HepG2 (cell line): Measurements from ENCODE around the gene EEPD1. TPM values are rescaled to one million over a fixed set of nuclear protein-coding genes. Genes with fewer than 3 reads are reported as not detected.

ENCODE experiments used
- AKAP8 ChIP-seq: sonication (generic); formaldehyde crosslinking; IDR thresholded peaks from 2 replicates; pipeline ENCODE4 v1.5.1; 2020; ENCODE audit warnings: mild to moderate bottlenecking, missing genetic modification reagents
- CERS6 ChIP-seq: sonication (generic); formaldehyde crosslinking; IDR thresholded peaks from 2 replicates; pipeline ENCODE4 v1.5.0; 2020; ENCODE audit warnings: missing genetic modification reagents
- ELF3 ChIP-seq: IDR thresholded peaks from 2 replicates; pipeline ENCODE4 v1.6.1; 2016; ENCODE audit warnings: missing genetic modification reagents, missing compliant biosample characterization
- EP300 ChIP-seq, 3 experiments: sonication (generic) in 1 of 3; formaldehyde crosslinking in 1 of 3; IDR thresholded peaks; 2 replicates each; pipeline versions ENCODE4 v1.5.1 to v1.6.1; 2011 to 2020; ENCODE audit warnings: low read depth in 2 of 3, low read length in 2 of 3, borderline replicate concordance in 1 of 3, improper control_type of control experiment in 1 of 3, mild to moderate bottlenecking in 1 of 3, missing genetic modification reagents in 1 of 3, moderate library complexity in 1 of 3
- ETV5 ChIP-seq: IDR thresholded peaks from 2 replicates; pipeline ENCODE4 v1.6.1; 2018; ENCODE audit warnings: missing biosample characterization, missing genetic modification reagents, inconsistent platforms, borderline replicate concordance
- HIC2 ChIP-seq: sonication (generic); formaldehyde crosslinking; IDR thresholded peaks from 2 replicates; pipeline ENCODE4 v1.9.0; 2022; ENCODE audit warnings: low read depth, missing genetic modification reagents
- KAT7 ChIP-seq: IDR thresholded peaks from 2 replicates; pipeline ENCODE4 v1.6.1; 2018; ENCODE audit warnings: borderline replicate concordance, missing compliant biosample characterization
- KLF16 ChIP-seq, 2 experiments: sonication (generic) in 1 of 2; formaldehyde crosslinking in 1 of 2; IDR thresholded peaks; 2 replicates each; pipeline versions ENCODE4 v1.6.1 to v1.8.0; 2016 to 2023; ENCODE audit warnings: missing genetic modification reagents in 2 of 2, missing compliant biosample characterization in 1 of 2
- KMT2A ChIP-seq: sonication (generic); formaldehyde crosslinking; IDR thresholded peaks from 2 replicates; pipeline ENCODE4 v1.4.0; 2020; ENCODE audit warnings: missing genetic modification reagents
- NR2C2 ChIP-seq: sonication (generic); formaldehyde crosslinking; IDR thresholded peaks from 2 replicates; pipeline ENCODE4 v1.4.0; 2020; ENCODE audit warnings: missing genetic modification reagents, mild to moderate bottlenecking, moderate library complexity, borderline replicate concordance
- PITX1 ChIP-seq: sonication (generic); formaldehyde crosslinking; IDR thresholded peaks from 2 replicates; pipeline ENCODE4 v1.5.1; 2020; ENCODE audit warnings: mild to moderate bottlenecking, missing genetic modification reagents
- THRA ChIP-seq: sonication (generic); formaldehyde crosslinking; IDR thresholded peaks from 2 replicates; pipeline ENCODE4 v1.4.0; 2020; ENCODE audit warnings: missing genetic modification reagents, borderline replicate concordance
- TSC22D2 ChIP-seq: sonication (generic); formaldehyde crosslinking; IDR thresholded peaks from 2 replicates; pipeline ENCODE4 v1.5.1; 2020; ENCODE audit warnings: missing genetic modification reagents, mild to moderate bottlenecking, borderline replicate concordance
- ZBTB3 ChIP-seq: sonication (generic); formaldehyde crosslinking; IDR thresholded peaks from 2 replicates; pipeline ENCODE4 v1.4.0; 2020; ENCODE audit warnings: low read depth, mild to moderate bottlenecking, moderate library complexity, missing genetic modification reagents, borderline replicate concordance
- ZBTB34 ChIP-seq: sonication (generic); formaldehyde crosslinking; IDR thresholded peaks from 2 replicates; pipeline ENCODE4 v1.8.0; 2022; ENCODE audit warnings: mild to moderate bottlenecking, missing genetic modification reagents
- ZNF546 ChIP-seq: sonication (generic); formaldehyde crosslinking; conservative IDR thresholded peaks from 2 replicates; pipeline ENCODE4 v1.8.1; 2023; ENCODE audit warnings: mild to moderate bottlenecking, missing genetic modification reagents
- ZNF549 ChIP-seq: sonication (generic); formaldehyde crosslinking; IDR thresholded peaks from 2 replicates; pipeline ENCODE4 v1.5.0; 2020; ENCODE audit warnings: missing genetic modification reagents
- ZNF567 ChIP-seq: sonication (generic); formaldehyde crosslinking; IDR thresholded peaks from 2 replicates; pipeline ENCODE4 v1.8.1; 2023; ENCODE audit warnings: mild to moderate bottlenecking, missing genetic modification reagents, borderline replicate concordance
- ZNF577 ChIP-seq: sonication (generic); formaldehyde crosslinking; IDR thresholded peaks from 2 replicates; pipeline ENCODE4 v1.4.0; 2020; ENCODE audit warnings: mild to moderate bottlenecking, low read depth, missing genetic modification reagents, borderline replicate concordance
- ZNF670 ChIP-seq: sonication (generic); formaldehyde crosslinking; IDR thresholded peaks from 2 replicates; pipeline ENCODE4 v1.8.0; 2022; ENCODE audit warnings: mild to moderate bottlenecking, missing genetic modification reagents, borderline replicate concordance
- ZNF792 ChIP-seq: IDR thresholded peaks from 2 replicates; pipeline ENCODE4 v1.6.1; 2016
- polyA plus RNA-seq, 8 experiments: library from polyadenylated mRNA; depleted of rRNA in 3 of 8; stranded (reverse) in 7 of 8; unstranded in 1 of 8; fragments of >200 nt; fragmentation: Illumina TruSeq in 4 of 8; extraction: Trizol in 4 of 8; gene quantifications; 2 replicates each; pipeline versions ENCODE4 v1.2.1 to v1.2.3, GENCODE V29; 2011 to 2016; ENCODE audit warnings: low read depth in 4 of 8, missing spikeins in 1 of 8, mixed read lengths in 1 of 8; ENCODE audit not compliant: insufficient read depth in 1 of 8
- total RNA-seq, 5 experiments: library from RNA; depleted of rRNA; stranded (reverse); fragments of >200 nt; fragmentation: Illumina TruSeq; extraction: Trizol; gene quantifications; 2 replicates each; pipeline ENCODE4 v1.2.3, GENCODE V29; 2016; ENCODE audit warnings: low read depth in 1 of 5

The EEPD1 gene
- total and polyA plus RNA-seq, 2 of the 13 experiments (the other 11 are each of a cell fraction or from before 2014, with no cell fraction given): 10.1 to 16.4 TPM

- TF ChIP-seq ZNF567: 0 out of 2 replicates have a peak, but pooled peaks have one; percentile 57
- TF ChIP-seq ZNF792: no peak
- peak; percentile 88 for TF ChIP-seq ELF3
- peak; percentile 75 for TF ChIP-seq PITX1
- 0 out of 2 replicates have a peak, but pooled peaks have one; percentile 43 for TF ChIP-seq AKAP8 (CRISPR knock-in tag)
- peak; percentile 86 for TF ChIP-seq NR2C2
- TF ChIP-seq KLF16 (CRISPR knock-in tag; IDR thresholded peaks at IDR 0.05): peak in 1 of 2 experiments; percentile 67; a peak in 1 of 4 replicates
- TF ChIP-seq CERS6 (CRISPR knock-in tag): no peak
- no peak for TF ChIP-seq ZBTB3 (CRISPR knock-in tag)
- TF ChIP-seq EP300 (IDR thresholded peaks at IDR 0.05; ENCODE audit: low read depth in 2 of 2, low read length in 2 of 2): peak; percentile 84 to 92
- peak; percentile 77; the same call in 1 of the 2 replicates for TF ChIP-seq EP300 (CRISPR knock-in tag; IDR thresholded peaks at IDR 0.05; ENCODE audit: borderline replicate concordance)
- TF ChIP-seq TSC22D2 (CRISPR knock-in tag): peak; percentile 18; the same call in 1 of the 2 replicates
- TF ChIP-seq KMT2A (CRISPR knock-in tag): no peak
- TF ChIP-seq KAT7: no peak; the same call in 1 of the 2 replicates
- TF ChIP-seq ZNF549 (CRISPR knock-in tag): no peak
- TF ChIP-seq ZNF670 (CRISPR knock-in tag): 0 out of 2 replicates have a peak, but pooled peaks have one; percentile 85
- peak; percentile 84 for TF ChIP-seq HIC2
- TF ChIP-seq ZBTB34: peak; percentile 97
- TF ChIP-seq THRA (CRISPR knock-in tag): peak; percentile 97; the same call in 1 of the 2 replicates
- no peak for TF ChIP-seq ZNF546 (CRISPR knock-in tag)
- TF ChIP-seq ETV5: peak; percentile 96
- TF ChIP-seq ZNF577: no peak
These were observed 137.0 kb downstream of the EEPD1 start (continued) for GRCh38 chr7:36289833-36290661.
